Transverse colon (tissue), 4 donors: ENCODE results near the gene RNGTT. TPM values are rescaled to one million over a fixed set of nuclear protein-coding genes. Genes with fewer than 3 reads are reported as not detected.

Source experiments
- DNase-seq: peaks from one replicate; pipeline ENCODE4 v3.0.0-alpha.2; 2019
- H3K27ac ChIP-seq, 4 donors: fragments of 200-600 bp; sonication (generic); 2 replicates each; pipeline ENCODE4 v1.5.1; 2016 to 2018; ENCODE audit warnings: inconsistent platforms in 4 of 4
- H3K27me3 ChIP-seq: fragments of 200-600 bp; sonication (generic); 2 replicates; pipeline ENCODE4 v1.5.1; 2017; ENCODE audit warnings: inconsistent platforms
- H3K36me3 ChIP-seq, 4 donors: fragments of 200-600 bp; sonication (generic); 2 replicates each; pipeline ENCODE4 v1.5.1; 2017 to 2019; ENCODE audit warnings: inconsistent platforms in 4 of 4
- H3K4me1 ChIP-seq, 4 donors: fragments of 200-600 bp; sonication (generic); 2 replicates each; pipeline ENCODE4 v1.5.1; 2017 to 2020; ENCODE audit warnings: inconsistent platforms in 4 of 4
- H3K4me3 ChIP-seq, 4 donors: fragments of 200-600 bp; sonication (generic); 1 replicate in 1 of 4; 2 replicates in 3 of 4; pipeline versions ENCODE4 v1.5.1 to v1.6.1; 2017 to 2019; ENCODE audit warnings: inconsistent platforms in 4 of 4
- H3K9me3 ChIP-seq, 2 donors: fragments of 200-600 bp; sonication (generic); 2 replicates each; pipeline ENCODE4 v1.5.1; 2017 to 2019; ENCODE audit warnings: inconsistent platforms in 2 of 2
- CTCF ChIP-seq, 5 experiments: fragments of 200-600 bp in 3 of 5; fragments of 450-650 bp in 2 of 5; sonication (generic) in 3 of 5; IDR thresholded peaks; 1 replicate in 2 of 5; 2 replicates in 3 of 5; pipeline ENCODE4 v1.5.1; 2016 to 2017; ENCODE audit warnings: antibody characterized with exemption in 5 of 5, inconsistent platforms in 3 of 5, mild to moderate bottlenecking in 2 of 5, moderate library complexity in 1 of 5
- EP300 ChIP-seq: sonication (generic); formaldehyde crosslinking; IDR thresholded peaks from one replicate; pipeline ENCODE4 v1.6.1; 2017; ENCODE audit warnings: antibody characterized with exemption, low read depth
- POLR2A ChIP-seq: fragments of 450-650 bp; IDR thresholded peaks from one replicate; pipeline ENCODE4 v1.6.1; 2016; ENCODE audit warnings: antibody characterized with exemption, mild to moderate bottlenecking, moderate library complexity
- POLR2AphosphoS5 ChIP-seq, 3 donors: sonication (generic); formaldehyde crosslinking; IDR thresholded peaks; one replicate each; pipeline ENCODE4 v1.6.1; 2016; ENCODE audit warnings: antibody characterized with exemption in 3 of 3
- WGBS, 2 donors: methylation state at CpG; one replicate each; pipeline ENCODE4 v1.1.5; 2018; ENCODE audit warnings: low coverage in 1 of 2; 5-methylcytosine and 5-hydroxymethylcytosine counted together
- in situ Hi-C, 4 donors: fragments of 200-750 bp; cut with MboI; loops; one replicate each; pipeline versions ENCODE4 v1.15.0 to v1.15.1; 2017; ENCODE audit warnings: low sequenced_read_pairs in 3 of 4, low pct_ligation_motif_present in 1 of 4, low pct_unique_long_range_greater_than_20kb in 1 of 4
- intact Hi-C: fragments of 100-400 bp; cut with DNase I; formaldehyde crosslinking; loops from one replicate; pipeline ENCODE4 v1.15.1; 2023; ENCODE audit warnings: low total_unique reads
- total RNA-seq, 4 donors: library from RNA; depleted of rRNA; stranded (reverse); fragments of >200 nt; gene quantifications; one replicate each; pipeline ENCODE4 v1.1.0, GENCODE V29; 2016

The RNGTT gene
- total RNA-seq, 4 donors from 2014 or later: 5.4 to 20.9 (median 15.2) TPM

GRCh38 chr6:88808381-88808780 is 155.0 kb downstream of the RNGTT start:
- Histone ChIP-seq H3K27ac (no peak overlapping the region), H3K27me3 (no peaks in the 10 kb centered on the region), H3K4me1 (no peaks in the 10 kb centered on the region), H3K36me3 (peaks cover 0 to 8% (median 0%) of the 10 kb centered on the region in 4 donors), H3K4me3 (no peak overlapping the region), H3K9me3 (peaks cover 0 to 3% of the 10 kb centered on the region in 2 donors)
- TF ChIP-seq POLR2A (no peak), CTCF (IDR thresholded peaks at IDR 0.05) (no peak), POLR2AphosphoS5 (IDR thresholded peaks at IDR 0.05) (no peak), EP300 (no peak)
- no peak for DNase-seq
- intact Hi-C loops: no loop called here
- in situ Hi-C loops: no loop called here

GRCh38 chr6:88807622-88808021 is 155.8 kb downstream of the RNGTT start:
- Histone ChIP-seq H3K36me3 (peaks cover 0 to 8% (median 0%) of the 10 kb centered on the region in 4 donors), H3K9me3 (peaks cover 0 to 3% of the 10 kb centered on the region in 2 donors), H3K4me3 (no peak overlapping the region), H3K27me3 (no peaks in the 10 kb centered on the region), H3K27ac (no peak overlapping the region), H3K4me1 (no peaks in the 10 kb centered on the region)
- TF ChIP-seq EP300: no peak
- TF ChIP-seq POLR2AphosphoS5 (IDR thresholded peaks at IDR 0.05): no peak
- TF ChIP-seq CTCF (IDR thresholded peaks at IDR 0.05): no peak
- no peak for DNase-seq
- intact Hi-C loops (no loop called here), in situ Hi-C loops (no loop called here)
- WGBS, 2 donors: 93 to 100% methylated on average over 1 of the region's 1 CpG

GRCh38 chr6:88806728-88807127 is 156.7 kb downstream of the RNGTT start:
- no peaks in the 10 kb centered on the region for H3K27me3 ChIP-seq
- intact Hi-C loops (no loop called here), in situ Hi-C loops (no loop called here)
- DNase-seq: no peak
- no peak overlapping the region for H3K4me3 ChIP-seq
- H3K9me3 ChIP-seq: peaks cover 0 to 3% of the 10 kb centered on the region in 2 donors
- no peak overlapping the region for H3K27ac ChIP-seq
- H3K36me3 ChIP-seq: peaks cover 0 to 8% (median 0%) of the 10 kb centered on the region in 4 donors
- no peaks in the 10 kb centered on the region for H3K4me1 ChIP-seq
- TF ChIP-seq EP300: no peak
- no peak for TF ChIP-seq POLR2AphosphoS5 (IDR thresholded peaks at IDR 0.05)
- no peak for TF ChIP-seq CTCF (IDR thresholded peaks at IDR 0.05)
- no peak for TF ChIP-seq POLR2A
- 96 to 98% methylated on average over 4 of the region's 4 CpGs for WGBS, 2 donors

GRCh38 chr6:88804701-88805100 is 158.7 kb downstream of the RNGTT start:
- Histone ChIP-seq H3K36me3 (peaks cover 0 to 20% (median 0%) of the 10 kb centered on the region in 4 donors), H3K9me3 (peaks cover 0 to 3% of the 10 kb centered on the region in 2 donors), H3K4me1 (no peaks in the 10 kb centered on the region), H3K27me3 (no peaks in the 10 kb centered on the region), H3K4me3 (no peak overlapping the region), H3K27ac (no peak overlapping the region)
- intact Hi-C loops: no loop called here
- in situ Hi-C loops: no loop called here
- no peak for TF ChIP-seq POLR2AphosphoS5 (IDR thresholded peaks at IDR 0.05)
- no peak for TF ChIP-seq CTCF (IDR thresholded peaks at IDR 0.05)
- WGBS, 2 donors: 95 to 100% methylated on average over 2 of the region's 2 CpGs
- no peak for DNase-seq
